Measurements from ENCODE around the gene ZDHHC12.

The ZDHHC12 gene

DNA sequence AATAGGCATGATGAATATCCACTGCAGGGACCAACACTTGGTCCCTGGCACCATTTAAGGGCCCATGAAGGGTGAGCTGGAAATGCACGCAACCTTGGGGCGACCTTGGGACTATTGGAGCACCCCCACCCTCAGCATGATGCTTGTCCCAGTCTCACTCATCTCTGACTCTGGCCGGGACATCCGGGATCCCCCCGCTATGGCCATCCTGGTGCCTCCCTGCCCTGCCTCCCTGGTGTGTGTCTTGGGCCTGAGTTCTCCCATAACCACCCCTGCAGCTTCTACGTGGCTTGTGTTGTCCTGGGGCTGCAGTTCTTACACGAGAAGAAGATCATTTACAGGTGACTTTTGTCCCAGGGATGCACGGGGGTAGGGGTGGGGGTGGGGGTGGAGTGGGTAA lies 5.9 kb downstream of the ZDHHC12 start:
- Histone ChIP-seq H2AFZ (ENCODE audit: insufficient read depth, low read length, poor library complexity) (no peak overlapping the region), H3K27ac (ENCODE audit: low read depth, low read length) (no peak overlapping the region), H3K23ac (ENCODE audit: low read length) (no peak overlapping the region), H2BK5ac (ENCODE audit: low read depth, low read length, poor library complexity) (no peak overlapping the region), H3K27me3 (ENCODE audit: insufficient read depth, low read length) (no peaks in the 10 kb centered on the region), H3K4me2 (ENCODE audit: low read length) (no peak overlapping the region), H3K79me2 (ENCODE audit: control insufficient read depth, insufficient read depth, low read length, poor library complexity) (no peaks in the 10 kb centered on the region), H4K12ac (ENCODE audit: low read depth, low read length) (no peak overlapping the region), H3K4me3 (ENCODE audit: low read depth, low read length) (no peak overlapping the region), H4K8ac (ENCODE audit: low read depth, low read length) (no peak overlapping the region), H3K4me1 (ENCODE audit: control insufficient read depth in 1 of 2, insufficient read depth in 2 of 2, low read length in 2 of 2) (peaks cover 3 to 6% of the 10 kb centered on the region in 2 experiments), H3K36me3 (ENCODE audit: control insufficient read depth in 1 of 2, insufficient read depth in 2 of 2, low read length in 2 of 2) (peaks cover 44 to 51% of the 10 kb centered on the region in 2 experiments), H3K4ac (ENCODE audit: low read depth, low read length) (no peak overlapping the region), H4K91ac (ENCODE audit: low read depth, low read length) (no peak overlapping the region), H3K9ac (ENCODE audit: low read length) (no peak overlapping the region), H2BK12ac (ENCODE audit: low read length) (no peak overlapping the region), H3K18ac (ENCODE audit: low read length) (no peak overlapping the region), H3K9me3 (ENCODE audit: insufficient read depth, low read depth, low read length) (peaks cover 4% of the 10 kb centered on the region), H2BK120ac (ENCODE audit: insufficient read depth, low read length, poor library complexity) (no peak overlapping the region), H2AK5ac (ENCODE audit: low read length) (no peak overlapping the region), H3K79me1 (ENCODE audit: low read length) (no peaks in the 10 kb centered on the region), H3K14ac (ENCODE audit: low read length) (no peak overlapping the region)
- no CpG with 5 or more reads among the region's 8 CpGs for WGBS (ENCODE audit: extremely low coverage, insufficient coverage, insufficient read length)
- no peak for DNase-seq

DNA sequence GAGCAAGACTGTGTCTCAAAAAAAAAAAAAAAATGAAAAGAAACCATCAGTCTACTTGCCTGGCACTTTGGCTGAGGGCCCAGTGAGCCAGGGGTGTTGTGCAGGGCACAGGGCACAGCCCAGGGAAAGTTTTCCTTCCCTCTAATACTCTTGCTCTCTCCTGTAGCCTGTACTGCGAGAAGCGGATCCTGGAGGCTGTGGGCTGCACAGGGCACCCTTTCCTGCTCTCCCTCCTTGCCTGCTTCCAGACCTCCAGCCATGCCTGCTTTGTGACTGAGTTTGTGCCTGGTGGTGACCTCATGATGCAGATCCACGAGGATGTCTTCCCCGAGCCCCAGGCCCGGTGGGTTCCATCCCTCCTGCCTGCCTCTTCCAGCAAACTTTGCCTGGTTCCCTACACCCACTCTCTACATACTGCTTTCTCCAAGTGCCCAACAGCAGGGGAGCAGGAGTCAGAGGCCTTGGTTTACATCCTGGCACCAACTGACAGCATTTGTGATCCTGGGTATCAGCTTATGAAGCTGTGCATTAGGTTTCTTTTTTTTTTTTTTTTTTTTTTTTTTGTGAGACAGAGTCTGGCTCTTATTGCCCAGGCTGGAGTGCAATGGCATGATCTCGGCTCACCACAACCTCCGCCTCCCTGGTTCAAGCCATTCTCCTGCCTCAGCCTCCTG lies 7.2 kb downstream of the ZDHHC12 start:
- Histone ChIP-seq H3K4me1 (ENCODE audit: control insufficient read depth in 1 of 2, insufficient read depth in 2 of 2, low read length in 2 of 2) (no peaks in the 10 kb centered on the region), H3K14ac (ENCODE audit: low read length) (no peak overlapping the region), H3K18ac (ENCODE audit: low read length) (no peak overlapping the region), H3K27ac (ENCODE audit: low read depth, low read length) (no peak overlapping the region), H3K9ac (ENCODE audit: low read length) (no peak overlapping the region), H3K79me1 (ENCODE audit: low read length) (no peaks in the 10 kb centered on the region), H2BK120ac (ENCODE audit: insufficient read depth, low read length, poor library complexity) (no peak overlapping the region), H3K4me2 (ENCODE audit: low read length) (no peak overlapping the region), H3K9me3 (ENCODE audit: insufficient read depth, low read depth, low read length) (peaks cover 4% of the 10 kb centered on the region), H4K12ac (ENCODE audit: low read depth, low read length) (no peak overlapping the region), H3K4me3 (ENCODE audit: low read depth, low read length) (no peak overlapping the region), H4K8ac (ENCODE audit: low read depth, low read length) (no peak overlapping the region), H2BK12ac (ENCODE audit: low read length) (no peak overlapping the region), H3K79me2 (ENCODE audit: control insufficient read depth, insufficient read depth, low read length, poor library complexity) (no peaks in the 10 kb centered on the region), H3K4ac (ENCODE audit: low read depth, low read length) (no peak overlapping the region), H3K23ac (ENCODE audit: low read length) (no peak overlapping the region), H2AK5ac (ENCODE audit: low read length) (no peak overlapping the region), H3K36me3 (ENCODE audit: control insufficient read depth in 1 of 2, insufficient read depth in 2 of 2, low read length in 2 of 2) (peaks cover 47 to 49% of the 10 kb centered on the region in 2 experiments), H3K27me3 (ENCODE audit: insufficient read depth, low read length) (no peaks in the 10 kb centered on the region), H4K91ac (ENCODE audit: low read depth, low read length) (no peak overlapping the region), H2AFZ (ENCODE audit: insufficient read depth, low read length, poor library complexity) (no peak overlapping the region), H2BK5ac (ENCODE audit: low read depth, low read length, poor library complexity) (no peak overlapping the region)
- WGBS (ENCODE audit: extremely low coverage, insufficient coverage, insufficient read length), result no CpG with 5 or more reads among the region's 7 CpGs
- DNase-seq, result no peak

DNA sequence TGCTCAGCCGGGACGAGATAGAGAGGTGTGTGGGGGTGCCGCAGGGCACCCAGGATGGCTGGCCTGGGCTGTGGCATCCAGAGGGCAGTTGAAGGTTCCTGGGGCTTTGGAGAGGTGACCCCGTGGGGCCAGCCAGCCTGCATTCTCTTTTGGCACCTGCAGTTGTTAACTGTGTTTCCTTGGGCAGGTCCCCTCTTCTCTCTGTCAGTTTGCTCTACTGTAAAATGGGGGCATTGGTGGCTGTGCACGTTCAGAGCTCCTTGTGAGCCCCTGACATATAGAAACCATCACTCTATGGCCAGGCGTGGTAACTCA lies 8.5 kb downstream of the ZDHHC12 start:
- H3K36me3 ChIP-seq (ENCODE audit: control insufficient read depth in 1 of 2, insufficient read depth in 2 of 2, low read length in 2 of 2), result peaks cover 34 to 36% of the 10 kb centered on the region in 2 experiments
- H2BK5ac ChIP-seq (ENCODE audit: low read depth, low read length, poor library complexity), result no peak overlapping the region
- H3K4ac ChIP-seq (ENCODE audit: low read depth, low read length), result no peak overlapping the region
- no peak for DNase-seq
- H3K79me1 ChIP-seq (ENCODE audit: low read length), result no peaks in the 10 kb centered on the region
- no peak overlapping the region for H2BK12ac ChIP-seq (ENCODE audit: low read length)
- no peak overlapping the region for H3K4me3 ChIP-seq (ENCODE audit: low read depth, low read length)
- H3K9me3 ChIP-seq (ENCODE audit: insufficient read depth, low read depth, low read length), result peaks cover 4% of the 10 kb centered on the region
- H3K23ac ChIP-seq (ENCODE audit: low read length), result no peak overlapping the region
- H3K79me2 ChIP-seq (ENCODE audit: control insufficient read depth, insufficient read depth, low read length, poor library complexity), result no peaks in the 10 kb centered on the region
- no peak overlapping the region for H2AK5ac ChIP-seq (ENCODE audit: low read length)
- H3K4me2 ChIP-seq (ENCODE audit: low read length), result no peak overlapping the region
- H3K4me1 ChIP-seq (ENCODE audit: control insufficient read depth in 1 of 2, insufficient read depth in 2 of 2, low read length in 2 of 2), result no peaks in the 10 kb centered on the region
- H2AFZ ChIP-seq (ENCODE audit: insufficient read depth, low read length, poor library complexity), result no peak overlapping the region
- H3K18ac ChIP-seq (ENCODE audit: low read length), result no peak overlapping the region
- H3K27ac ChIP-seq (ENCODE audit: low read depth, low read length), result no peak overlapping the region
- H3K27me3 ChIP-seq (ENCODE audit: insufficient read depth, low read length), result no peaks in the 10 kb centered on the region
- H3K9ac ChIP-seq (ENCODE audit: low read length), result no peak overlapping the region
- no peak overlapping the region for H4K12ac ChIP-seq (ENCODE audit: low read depth, low read length)
- no peak overlapping the region for H2BK120ac ChIP-seq (ENCODE audit: insufficient read depth, low read length, poor library complexity)
- no CpG with 5 or more reads among the region's 6 CpGs for WGBS (ENCODE audit: extremely low coverage, insufficient coverage, insufficient read length)
- H3K14ac ChIP-seq (ENCODE audit: low read length), result no peak overlapping the region
- H4K8ac ChIP-seq (ENCODE audit: low read depth, low read length), result no peak overlapping the region
- no peak overlapping the region for H4K91ac ChIP-seq (ENCODE audit: low read depth, low read length)

DNA sequence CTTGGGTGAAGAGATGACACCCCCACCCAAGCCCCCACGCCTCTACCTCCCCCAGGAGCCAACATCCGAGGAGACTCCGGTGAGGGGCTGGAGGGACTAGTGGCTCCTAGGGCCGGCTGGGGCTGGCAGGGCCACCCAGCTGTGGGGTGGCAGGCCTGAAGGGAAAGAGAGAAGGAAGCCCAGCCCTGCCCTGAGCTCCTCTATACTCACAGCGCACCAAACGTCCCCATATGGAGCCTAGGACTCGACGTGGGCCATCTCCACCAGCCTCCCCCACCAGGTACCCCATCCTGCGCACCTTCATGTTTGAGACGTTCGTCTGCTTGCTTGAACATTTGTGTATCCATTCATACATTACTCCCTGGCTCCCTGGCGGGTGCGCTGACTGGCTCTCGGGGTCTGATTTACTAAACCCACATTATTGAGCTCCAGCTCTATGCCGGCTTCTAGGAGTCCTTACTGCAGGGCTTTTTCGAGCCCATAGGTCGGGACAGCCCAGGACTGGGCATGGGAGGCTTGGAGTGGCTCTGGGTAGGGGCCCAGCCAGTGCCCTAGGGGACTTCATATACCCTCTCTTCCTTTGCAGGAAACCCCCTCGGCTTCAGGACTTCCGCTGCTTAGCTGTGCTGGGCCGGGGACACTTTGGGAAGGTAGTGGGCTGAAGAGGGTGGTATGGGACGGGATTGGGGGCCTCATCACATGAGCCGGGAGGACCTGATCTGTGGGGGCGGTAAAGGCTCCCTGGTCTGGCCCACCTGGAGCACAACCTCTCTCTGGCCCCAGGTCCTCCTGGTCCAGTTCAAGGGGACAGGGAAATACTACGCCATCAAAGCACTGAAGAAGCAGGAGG lies 9.1 kb downstream of the ZDHHC12 start:
- H4K12ac ChIP-seq (ENCODE audit: low read depth, low read length), result no peak overlapping the region
- no peaks in the 10 kb centered on the region for H3K79me1 ChIP-seq (ENCODE audit: low read length)
- no peaks in the 10 kb centered on the region for H3K27me3 ChIP-seq (ENCODE audit: insufficient read depth, low read length)
- no peak overlapping the region for H4K8ac ChIP-seq (ENCODE audit: low read depth, low read length)
- peaks cover 28 to 30% of the 10 kb centered on the region in 2 experiments for H3K36me3 ChIP-seq (ENCODE audit: control insufficient read depth in 1 of 2, insufficient read depth in 2 of 2, low read length in 2 of 2)
- no peak overlapping the region for H3K4ac ChIP-seq (ENCODE audit: low read depth, low read length)
- H3K79me2 ChIP-seq (ENCODE audit: control insufficient read depth, insufficient read depth, low read length, poor library complexity), result no peaks in the 10 kb centered on the region
- no peak overlapping the region for H3K27ac ChIP-seq (ENCODE audit: low read depth, low read length)
- H4K91ac ChIP-seq (ENCODE audit: low read depth, low read length), result no peak overlapping the region
- WGBS (ENCODE audit: extremely low coverage, insufficient coverage, insufficient read length), result no CpG with 5 or more reads among the region's 24 CpGs
- no peak overlapping the region for H2BK5ac ChIP-seq (ENCODE audit: low read depth, low read length, poor library complexity)
- no peak overlapping the region for H2AFZ ChIP-seq (ENCODE audit: insufficient read depth, low read length, poor library complexity)
- H2BK12ac ChIP-seq (ENCODE audit: low read length), result no peak overlapping the region
- no peak overlapping the region for H3K4me3 ChIP-seq (ENCODE audit: low read depth, low read length)
- H3K14ac ChIP-seq (ENCODE audit: low read length), result no peak overlapping the region
- no peak overlapping the region for H2AK5ac ChIP-seq (ENCODE audit: low read length)
- H3K4me2 ChIP-seq (ENCODE audit: low read length), result no peak overlapping the region
- H3K9ac ChIP-seq (ENCODE audit: low read length), result no peak overlapping the region
- no peaks in the 10 kb centered on the region for H3K4me1 ChIP-seq (ENCODE audit: control insufficient read depth in 1 of 2, insufficient read depth in 2 of 2, low read length in 2 of 2)
- no peak for DNase-seq
- no peak overlapping the region for H3K18ac ChIP-seq (ENCODE audit: low read length)
- H2BK120ac ChIP-seq (ENCODE audit: insufficient read depth, low read length, poor library complexity), result no peak overlapping the region
- no peak overlapping the region for H3K23ac ChIP-seq (ENCODE audit: low read length)
- peaks cover 4% of the 10 kb centered on the region for H3K9me3 ChIP-seq (ENCODE audit: insufficient read depth, low read depth, low read length)

All from trophoblast cell (in vitro differentiated cells and primary cell).